ENCODE results near the gene ZNF615. TPM values are rescaled to one million over a fixed set of nuclear protein-coding genes. Genes with fewer than 3 reads are reported as not detected.
"Not testable (repeated sequence)": the region's sequence is repeated elsewhere in the genome, so short reads cannot be mapped to it uniquely, and the experiment has no call there.

The ZNF615 gene
- total RNA-seq, 1 experiment from 2014 or later: 1.6 TPM

DNA sequence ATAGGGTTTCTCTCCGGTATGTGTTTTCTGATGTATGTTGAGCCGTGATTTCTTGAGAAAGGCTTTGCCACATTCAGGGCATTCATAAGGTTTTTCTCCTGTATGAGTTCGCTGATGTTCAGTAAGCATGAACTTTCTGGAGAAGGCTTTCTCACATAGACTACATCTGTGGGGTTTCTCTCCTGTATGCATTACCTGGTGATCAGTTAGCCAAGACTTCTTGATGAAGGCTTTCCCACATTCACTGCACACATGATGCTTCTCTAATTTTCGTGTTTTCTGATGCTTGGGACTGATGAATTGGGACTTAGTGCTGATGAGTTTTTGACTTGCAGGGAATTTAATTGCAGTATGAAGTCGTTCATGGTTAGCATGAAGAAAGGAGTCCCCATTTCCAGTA lies 42.4 kb downstream of the ZNF615 start:
- Histone ChIP-seq H3K27me3 (ENCODE audit: insufficient read depth, low read length) (no peaks in the 10 kb centered on the region), H3K4me1 (ENCODE audit: control insufficient read depth in 1 of 2, insufficient read depth in 2 of 2, low read length in 2 of 2) (no peaks in the 10 kb centered on the region), H3K36me3 (ENCODE audit: control insufficient read depth in 1 of 2, insufficient read depth in 2 of 2, low read length in 2 of 2) (peaks cover 0 to 2% of the 10 kb centered on the region in 2 experiments; a peak in 1 of 4 replicates), H3K27ac (ENCODE audit: low read depth, low read length) (no peak overlapping the region), H3K79me2 (ENCODE audit: insufficient read depth, low read length) (no peaks in the 10 kb centered on the region), H3K9me3 (ENCODE audit: control insufficient read depth in 1 of 2, insufficient read depth in 1 of 2, low read depth in 1 of 2, low read length in 2 of 2) (peaks cover 4 to 19% of the 10 kb centered on the region in 2 experiments; a peak in 2 of 4 replicates), H3K9me2 (ENCODE audit: insufficient read depth) (no peaks in the 10 kb centered on the region), H3K9ac (ENCODE audit: low read length) (no peak overlapping the region), H4K20me1 (ENCODE audit: insufficient read depth) (no peaks in the 10 kb centered on the region), H3K4me2 (ENCODE audit: low read length) (no peak overlapping the region), H2AFZ (ENCODE audit: low read depth, low read length, poor library complexity, severe bottlenecking) (no peak overlapping the region), H3K4me3 (replicated peaks in 1 of 2; ENCODE audit: low read depth in 1 of 2, low read length in 2 of 2) (no peak overlapping the region)
- intact Hi-C loops (cut with micrococcal nuclease): no loop called here
- BruUV-seq (replicated peaks): no TSS peak
- ChIA-PET POLR2A (no interaction called here), RAD21 (ENCODE audit: low non-redundant PET in 1 of 2, low total read pairs in 2 of 2, uncharacterized antibody in 2 of 2, unreplicated experiment in 2 of 2) (no interaction called here), CTCF (no interaction called here)
- DNase-seq (ENCODE audit: low read depth, low spot score): no peak
- TF ChIP-seq EGR1 (IDR thresholded peaks at IDR 0.05; ENCODE audit: low read depth) (no peak), ZNF274 (IDR thresholded peaks at IDR 0.05; ENCODE audit: low read depth, low read length) (no peak)
- ATAC-seq: no peak

DNA sequence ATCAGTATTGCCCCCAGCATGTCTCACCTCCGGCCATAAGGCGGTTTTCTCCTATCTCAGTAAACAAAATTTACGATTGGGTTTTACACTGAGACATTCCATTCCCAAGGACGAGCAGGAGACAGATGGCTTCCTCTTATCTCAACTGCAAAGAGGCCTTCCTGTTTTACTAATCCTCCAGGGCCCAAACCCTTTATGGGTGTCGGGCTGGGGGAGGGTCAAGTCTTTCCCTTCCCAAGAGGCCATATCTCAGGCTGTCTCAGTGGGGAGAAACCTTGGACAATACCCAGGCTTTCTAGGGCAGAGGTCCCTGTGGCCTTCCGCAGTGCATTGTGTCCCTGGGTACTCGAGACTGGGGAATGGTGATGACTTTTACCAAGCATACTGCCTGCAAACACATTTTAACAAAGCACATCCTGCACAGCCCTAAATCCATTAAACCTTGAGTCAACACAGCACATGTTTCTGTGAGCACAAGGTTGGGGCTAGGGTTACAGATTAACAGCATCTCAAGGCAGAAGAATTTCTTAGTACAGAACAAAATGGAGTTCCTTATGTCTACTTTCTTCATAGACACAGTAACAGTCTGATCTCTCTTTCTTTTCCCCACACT lies 47.3 kb downstream of the ZNF615 start:
- H3K36me3 ChIP-seq (ENCODE audit: control insufficient read depth in 1 of 2, insufficient read depth in 2 of 2, low read length in 2 of 2); H3K9me2 ChIP-seq (ENCODE audit: insufficient read depth); intact Hi-C loops (cut with micrococcal nuclease); CTCF ChIA-PET; H3K9ac ChIP-seq (ENCODE audit: low read length); ATAC-seq; RAD21 ChIA-PET (ENCODE audit: low non-redundant PET in 1 of 2, low total read pairs in 2 of 2, uncharacterized antibody in 2 of 2, unreplicated experiment in 2 of 2); H3K27ac ChIP-seq (ENCODE audit: low read depth, low read length); DNase-seq (ENCODE audit: low read depth, low spot score); H3K4me2 ChIP-seq (ENCODE audit: low read length); H2AFZ ChIP-seq (ENCODE audit: low read depth, low read length, poor library complexity, severe bottlenecking); H3K79me2 ChIP-seq (ENCODE audit: insufficient read depth, low read length); H3K4me1 ChIP-seq (ENCODE audit: control insufficient read depth in 1 of 2, insufficient read depth in 2 of 2, low read length in 2 of 2); H3K27me3 ChIP-seq (ENCODE audit: insufficient read depth, low read length); H4K20me1 ChIP-seq (ENCODE audit: insufficient read depth); H3K4me3 ChIP-seq (replicated peaks in 1 of 2; ENCODE audit: low read depth in 1 of 2, low read length in 2 of 2); BruUV-seq (replicated peaks); POLR2A ChIA-PET: not testable (repeated sequence)
- peaks cover 4 to 17% of the 10 kb centered on the region in 2 experiments; a peak in 2 of 4 replicates for H3K9me3 ChIP-seq (ENCODE audit: control insufficient read depth in 1 of 2, insufficient read depth in 1 of 2, low read depth in 1 of 2, low read length in 2 of 2)

DNA sequence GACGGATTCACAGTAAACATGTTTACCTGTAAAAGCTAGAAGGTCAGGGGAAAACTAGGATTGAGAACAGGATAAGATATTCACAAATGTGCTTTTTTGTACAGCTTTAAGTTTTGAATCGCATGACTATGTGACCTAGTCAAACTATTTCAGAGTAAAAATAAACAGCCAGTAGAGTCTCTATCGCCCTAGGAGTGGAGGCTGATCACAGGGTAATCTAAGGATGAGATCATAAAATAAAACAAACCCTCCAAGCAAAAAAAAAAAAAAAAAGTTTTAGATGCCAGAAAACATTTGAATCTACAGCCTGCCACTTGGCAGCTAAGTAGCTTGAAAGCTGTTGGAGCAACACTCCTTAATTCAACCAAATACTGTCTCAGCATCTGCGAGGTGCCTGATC lies 48.2 kb downstream of the ZNF615 start:
- no peaks in the 10 kb centered on the region for H3K9me2 ChIP-seq (ENCODE audit: insufficient read depth)
- DNase-seq (ENCODE audit: low read depth, low spot score): no peak
- POLR2A ChIA-PET: no interaction called here
- H3K9me3 ChIP-seq (ENCODE audit: control insufficient read depth in 1 of 2, insufficient read depth in 1 of 2, low read depth in 1 of 2, low read length in 2 of 2): peaks cover 4 to 11% of the 10 kb centered on the region in 2 experiments; a peak in 2 of 4 replicates
- H3K79me2 ChIP-seq (ENCODE audit: insufficient read depth, low read length): no peaks in the 10 kb centered on the region
- H3K4me2 ChIP-seq (ENCODE audit: low read length): no peak overlapping the region
- intact Hi-C loops (cut with micrococcal nuclease): no loop called here
- no peaks in the 10 kb centered on the region for H3K27me3 ChIP-seq (ENCODE audit: insufficient read depth, low read length)
- BruUV-seq (replicated peaks): no TSS peak
- RAD21 ChIA-PET (ENCODE audit: low non-redundant PET in 1 of 2, low total read pairs in 2 of 2, uncharacterized antibody in 2 of 2, unreplicated experiment in 2 of 2): no interaction called here
- no peak overlapping the region for H3K4me3 ChIP-seq (replicated peaks in 1 of 2; ENCODE audit: low read depth in 1 of 2, low read length in 2 of 2)
- no peaks in the 10 kb centered on the region for H3K4me1 ChIP-seq (ENCODE audit: control insufficient read depth in 1 of 2, insufficient read depth in 2 of 2, low read length in 2 of 2)
- no peak overlapping the region for H3K9ac ChIP-seq (ENCODE audit: low read length)
- no peak overlapping the region for H2AFZ ChIP-seq (ENCODE audit: low read depth, low read length, poor library complexity, severe bottlenecking)
- no peaks in the 10 kb centered on the region for H3K36me3 ChIP-seq (ENCODE audit: control insufficient read depth in 1 of 2, insufficient read depth in 2 of 2, low read length in 2 of 2)
- CTCF ChIA-PET: no interaction called here
- no peak for ATAC-seq
- H3K27ac ChIP-seq (ENCODE audit: low read depth, low read length): no peak overlapping the region
- H4K20me1 ChIP-seq (ENCODE audit: insufficient read depth): no peaks in the 10 kb centered on the region
- TF ChIP-seq SIN3A (IDR thresholded peaks at IDR 0.05; ENCODE audit: low read depth): no peak
- no peak for TF ChIP-seq TCF7L2 (IDR thresholded peaks at IDR 0.05; ENCODE audit: borderline replicate concordance, extremely low read depth, insufficient read depth, insufficient read length)
- no peak for TF ChIP-seq POLR2AphosphoS5 (IDR thresholded peaks at IDR 0.05; ENCODE audit: low read depth, low read length)
- no peak for TF ChIP-seq ELF1 (IDR thresholded peaks at IDR 0.05; ENCODE audit: borderline replicate concordance, low read depth)
- no peak for TF ChIP-seq EZH2phosphoT487 (IDR thresholded peaks at IDR 0.05; ENCODE audit: borderline replicate concordance)
- TF ChIP-seq, protein P1, sequence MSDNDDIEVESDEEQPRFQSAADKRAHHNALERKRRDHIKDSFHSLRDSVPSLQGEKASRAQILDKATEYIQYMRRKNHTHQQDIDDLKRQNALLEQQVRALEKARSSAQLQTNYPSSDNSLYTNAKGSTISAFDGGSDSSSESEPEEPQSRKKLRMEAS (IDR thresholded peaks at IDR 0.05): no peak
- no peak for TF ChIP-seq CBX3 (IDR thresholded peaks at IDR 0.05; ENCODE audit: low read depth)
- no peak for TF ChIP-seq FOSL1 (IDR thresholded peaks at IDR 0.05; ENCODE audit: low read depth)
- TF ChIP-seq SP1 (IDR thresholded peaks at IDR 0.05; ENCODE audit: low read depth): no peak
- TF ChIP-seq JUND (IDR thresholded peaks at IDR 0.05): no peak
- TF ChIP-seq, protein P2, sequence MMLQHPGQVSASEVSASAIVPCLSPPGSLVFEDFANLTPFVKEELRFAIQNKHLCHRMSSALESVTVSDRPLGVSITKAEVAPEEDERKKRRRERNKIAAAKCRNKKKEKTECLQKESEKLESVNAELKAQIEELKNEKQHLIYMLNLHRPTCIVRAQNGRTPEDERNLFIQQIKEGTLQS (IDR thresholded peaks at IDR 0.05): no peak

Data from HCT116 (cell line).